ENCODE data around the gene ENO1.
A peak's percentile ranks its signal among the peaks of the same experiment; 100 is the strongest.

The ENO1 gene

DNA sequence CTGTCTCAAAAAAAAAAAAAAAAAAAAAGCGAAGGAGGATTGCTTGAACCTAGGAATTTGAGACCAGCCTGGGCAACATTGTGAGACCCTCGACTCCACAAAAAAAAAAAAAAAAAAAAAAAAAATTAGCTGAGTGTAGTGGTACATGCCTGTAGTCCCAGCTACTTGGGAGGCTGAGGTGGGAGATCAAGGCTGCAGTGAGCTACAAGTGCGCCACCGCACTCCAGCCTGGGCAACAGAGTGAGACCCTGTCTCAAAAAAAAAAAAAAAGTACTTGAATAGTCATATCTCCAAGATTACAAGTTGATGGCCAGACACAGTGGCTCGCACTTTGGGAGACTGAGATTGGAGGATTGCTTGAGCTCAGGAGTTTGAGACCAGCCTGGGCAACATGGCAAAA lies 27.4 kb downstream of the ENO1 start:
- TF ChIP-seq, protein P1, sequence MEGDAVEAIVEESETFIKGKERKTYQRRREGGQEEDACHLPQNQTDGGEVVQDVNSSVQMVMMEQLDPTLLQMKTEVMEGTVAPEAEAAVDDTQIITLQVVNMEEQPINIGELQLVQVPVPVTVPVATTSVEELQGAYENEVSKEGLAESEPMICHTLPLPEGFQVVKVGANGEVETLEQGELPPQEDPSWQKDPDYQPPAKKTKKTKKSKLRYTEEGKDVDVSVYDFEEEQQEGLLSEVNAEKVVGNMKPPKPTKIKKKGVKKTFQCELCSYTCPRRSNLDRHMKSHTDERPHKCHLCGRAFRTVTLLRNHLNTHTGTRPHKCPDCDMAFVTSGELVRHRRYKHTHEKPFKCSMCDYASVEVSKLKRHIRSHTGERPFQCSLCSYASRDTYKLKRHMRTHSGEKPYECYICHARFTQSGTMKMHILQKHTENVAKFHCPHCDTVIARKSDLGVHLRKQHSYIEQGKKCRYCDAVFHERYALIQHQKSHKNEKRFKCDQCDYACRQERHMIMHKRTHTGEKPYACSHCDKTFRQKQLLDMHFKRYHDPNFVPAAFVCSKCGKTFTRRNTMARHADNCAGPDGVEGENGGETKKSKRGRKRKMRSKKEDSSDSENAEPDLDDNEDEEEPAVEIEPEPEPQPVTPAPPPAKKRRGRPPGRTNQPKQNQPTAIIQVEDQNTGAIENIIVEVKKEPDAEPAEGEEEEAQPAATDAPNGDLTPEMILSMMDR (IDR thresholded peaks at IDR 0.05), result no peak
- DNase-seq (ENCODE audit: low spot score), result no peak
- Histone ChIP-seq H3K27ac (no peak overlapping the region), H3K4me3 (no peak overlapping the region)

DNA sequence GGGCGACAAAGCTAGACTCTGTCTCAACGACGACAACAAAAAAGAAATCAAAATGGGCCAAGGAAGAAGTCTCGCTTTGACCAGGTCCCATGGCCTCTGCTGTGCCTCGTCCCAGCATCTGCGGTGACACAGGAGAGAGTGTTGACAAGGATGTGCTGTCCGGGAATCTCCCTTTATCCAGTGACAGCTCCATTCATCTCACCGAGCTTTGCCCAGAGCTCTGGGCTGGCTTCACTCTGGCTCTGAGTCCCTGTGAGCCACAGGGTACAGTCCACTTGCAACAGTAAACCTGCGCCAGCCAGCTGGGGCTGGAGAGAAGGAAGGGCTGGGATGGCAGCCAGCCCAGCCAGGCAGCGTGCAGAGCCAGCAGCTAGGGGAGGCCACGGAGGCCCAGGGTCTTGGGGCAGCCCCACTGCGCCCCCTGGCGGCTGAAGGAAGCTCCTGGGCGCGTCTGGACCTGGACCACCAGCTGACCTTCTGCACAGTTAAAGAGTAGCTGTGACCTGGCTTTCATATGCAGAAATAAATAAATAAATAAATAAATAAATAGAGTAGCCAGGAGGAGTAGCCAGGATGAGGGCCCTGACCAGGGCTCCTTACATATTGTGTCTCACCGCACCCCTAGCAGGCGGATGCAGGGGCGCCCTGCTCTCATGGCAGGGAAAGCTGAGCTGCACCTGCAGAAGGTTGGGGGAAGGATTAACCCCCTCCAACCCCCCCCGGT lies 29.7 kb downstream of the ENO1 start:
- TF ChIP-seq, protein P1 (IDR thresholded peaks at IDR 0.05), result peak; percentile 86
- peak; percentile 95 for DNase-seq (ENCODE audit: low spot score)
- H3K4me3 ChIP-seq, result peak overlapping the region; percentile 28
- H3K27ac ChIP-seq, result peak overlapping the region in 1 of 2 donors; percentile 43

DNA sequence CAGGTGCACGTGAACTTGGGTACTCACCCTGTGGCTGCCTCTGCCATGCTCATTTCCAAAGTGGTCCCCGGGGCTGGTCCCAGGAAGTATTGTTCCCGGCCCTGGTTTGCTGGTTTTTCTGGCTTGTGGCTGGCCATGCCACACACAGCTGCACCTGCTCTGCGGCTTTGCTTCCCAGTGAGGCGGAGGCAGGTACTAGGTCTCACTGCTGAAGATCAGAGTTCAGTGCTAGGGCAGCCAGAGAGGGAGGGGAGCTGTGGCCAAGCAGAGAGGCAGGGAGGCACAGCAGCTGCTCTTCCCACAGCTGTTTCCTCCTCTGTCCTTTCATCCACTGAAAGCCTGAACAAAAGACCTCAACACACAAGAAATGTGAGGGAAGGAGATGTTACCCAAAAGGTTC lies 30.5 kb downstream of the ENO1 start:
- H3K27ac ChIP-seq, result no peak overlapping the region
- TF ChIP-seq, protein P1 (IDR thresholded peaks at IDR 0.05), result no peak
- DNase-seq (ENCODE audit: low spot score), result no peak
- H3K4me3 ChIP-seq, result no peak overlapping the region

DNA sequence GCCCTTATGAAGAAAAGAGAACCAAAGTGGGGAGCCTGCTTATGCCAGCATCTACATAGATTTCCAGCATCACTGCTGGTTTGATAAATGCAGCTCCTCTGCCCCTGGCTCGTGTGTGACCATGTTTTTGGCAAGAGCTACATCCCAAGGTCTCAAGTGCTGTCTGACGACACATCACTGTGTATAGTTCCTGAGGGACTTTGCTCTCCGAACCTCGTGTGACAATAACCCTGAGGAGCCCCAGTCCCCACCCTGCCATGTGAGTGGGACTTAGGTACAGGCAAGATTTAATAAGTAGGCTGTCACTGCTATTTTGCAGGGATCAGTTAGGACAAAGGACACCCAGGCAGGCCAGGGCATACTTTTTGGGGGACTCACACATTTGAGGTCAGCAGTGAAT lies 32.2 kb downstream of the ENO1 start:
- TF ChIP-seq, protein P1 (IDR thresholded peaks at IDR 0.05), result no peak
- H3K4me3 ChIP-seq, result no peak overlapping the region
- DNase-seq (ENCODE audit: low spot score), result no peak
- no peak overlapping the region for H3K27ac ChIP-seq

DNA sequence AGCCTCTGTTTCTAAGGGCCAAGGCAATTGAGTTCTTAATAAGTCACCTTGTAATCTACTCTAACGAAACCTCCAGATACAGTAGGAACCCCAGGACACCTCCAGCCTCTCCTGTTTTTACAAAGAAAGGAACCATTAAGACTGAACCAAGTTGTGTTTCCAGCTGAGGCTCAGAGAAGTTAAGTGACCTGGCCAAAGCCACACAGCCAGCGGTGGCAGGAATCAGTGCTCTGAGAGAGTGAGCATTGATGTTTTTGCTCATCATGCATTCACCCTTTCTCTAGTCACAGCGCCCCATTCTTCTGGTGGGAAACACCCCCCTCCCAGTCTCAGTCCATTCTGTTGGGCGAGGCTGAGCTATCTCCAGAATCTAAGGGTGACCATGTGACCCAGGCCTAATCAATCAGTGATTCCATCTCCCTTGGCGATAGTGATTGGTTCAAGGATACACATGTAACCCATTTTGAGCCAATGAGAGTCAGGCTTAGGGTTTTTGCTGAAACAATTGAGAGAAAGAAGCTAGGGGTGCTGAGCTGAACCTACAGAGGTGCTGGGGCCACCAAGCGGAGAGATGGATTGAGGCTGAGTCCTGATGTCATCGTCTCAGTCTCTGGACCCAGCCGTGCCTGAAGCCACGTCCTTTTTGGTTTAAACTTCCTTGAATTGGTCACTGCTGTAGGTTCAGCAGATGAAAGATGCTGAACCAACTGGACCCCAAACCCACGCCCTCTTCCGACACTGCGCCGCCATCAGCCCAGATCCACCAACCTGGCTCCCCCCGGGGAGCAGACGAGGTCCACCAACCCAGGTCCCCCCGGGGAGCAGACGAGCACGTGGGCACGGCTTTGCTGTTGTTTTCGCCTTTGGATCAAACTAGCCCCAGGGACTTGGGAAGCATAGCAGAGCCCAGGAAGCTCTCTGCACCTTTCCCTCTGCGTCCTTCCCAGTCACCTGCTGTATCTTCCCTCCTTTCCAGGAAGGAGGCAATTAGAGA lies 33.1 kb downstream of the ENO1 start:
- TF ChIP-seq, protein P1 (IDR thresholded peaks at IDR 0.05), result no peak
- no peak overlapping the region for H3K27ac ChIP-seq
- no peak for DNase-seq (ENCODE audit: low spot score)
- H3K4me3 ChIP-seq, result no peak overlapping the region

DNA sequence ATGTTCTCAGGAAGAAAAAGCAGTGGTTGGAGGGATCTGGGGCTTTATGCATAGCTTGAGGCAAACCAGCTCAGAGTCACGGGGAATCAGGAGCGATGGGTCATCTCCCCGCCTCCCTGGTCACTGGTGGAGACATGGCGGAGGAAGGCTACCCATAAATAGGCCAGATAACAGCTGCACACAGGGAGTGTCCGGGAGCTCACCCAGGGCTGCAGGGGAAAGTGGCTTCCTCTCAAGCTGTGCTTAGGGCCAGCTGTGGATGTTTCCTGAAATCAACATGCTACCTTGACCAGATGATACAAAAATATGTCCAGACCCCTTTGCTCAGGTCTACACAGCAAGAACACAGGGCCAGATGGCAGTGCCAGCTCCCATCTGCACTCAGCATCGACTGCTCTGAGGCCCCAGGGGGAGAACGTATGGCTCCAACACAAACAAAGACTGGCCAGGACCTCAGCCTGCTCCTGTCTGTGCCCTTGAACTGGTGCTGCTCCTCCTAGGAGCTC lies 33.9 kb downstream of the ENO1 start:
- H3K27ac ChIP-seq, result no peak overlapping the region
- TF ChIP-seq, protein P1 (IDR thresholded peaks at IDR 0.05), result no peak
- H3K4me3 ChIP-seq, result no peak overlapping the region

More for the DNA sequence above, 33.9 kb downstream of the ENO1 start:
- DNase-seq (ENCODE audit: low spot score), result no peak

All from coronary artery (tissue), 2 donors.